Astrocyte of the cerebellum (primary cell): ENCODE results near the gene CFAP99.

Experiments
- DNase-seq: peaks from one replicate; pipeline ENCODE4 v3.0.0-alpha.2; 2011; ENCODE audit warnings: low read depth
- H3K4me3 ChIP-seq: 2 replicates; pipeline ENCODE4 v1.5.1; 2011; ENCODE audit warnings: mild to moderate bottlenecking, low read depth, low read length, moderate library complexity
- CTCF ChIP-seq: IDR thresholded peaks from 2 replicates; pipeline ENCODE4 v1.5.1; 2012; ENCODE audit warnings: low read length, low read depth, moderate library complexity, mild to moderate bottlenecking; ENCODE audit errors: missing control alignments
- in situ Hi-C: cut with HindIII; loops from 2 replicates; pipeline ENCODE4 v1.10.0; 2017; ENCODE audit warnings: low sequenced_read_pairs

Gene CFAP99

GRCh38 chr4:2451821-2452785 lies 33.3 kb downstream of the CFAP99 start:
- no peak for TF ChIP-seq CTCF
- no peak for DNase-seq
- H3K4me3 ChIP-seq = no peak overlapping the region
- in situ Hi-C loops = no loop called here

GRCh38 chr4:2457481-2458295 lies 38.9 kb downstream of the CFAP99 start:
- in situ Hi-C loops = no loop called here
- no peak for DNase-seq
- TF ChIP-seq CTCF = no peak
- H3K4me3 ChIP-seq = no peak overlapping the region

DNA sequence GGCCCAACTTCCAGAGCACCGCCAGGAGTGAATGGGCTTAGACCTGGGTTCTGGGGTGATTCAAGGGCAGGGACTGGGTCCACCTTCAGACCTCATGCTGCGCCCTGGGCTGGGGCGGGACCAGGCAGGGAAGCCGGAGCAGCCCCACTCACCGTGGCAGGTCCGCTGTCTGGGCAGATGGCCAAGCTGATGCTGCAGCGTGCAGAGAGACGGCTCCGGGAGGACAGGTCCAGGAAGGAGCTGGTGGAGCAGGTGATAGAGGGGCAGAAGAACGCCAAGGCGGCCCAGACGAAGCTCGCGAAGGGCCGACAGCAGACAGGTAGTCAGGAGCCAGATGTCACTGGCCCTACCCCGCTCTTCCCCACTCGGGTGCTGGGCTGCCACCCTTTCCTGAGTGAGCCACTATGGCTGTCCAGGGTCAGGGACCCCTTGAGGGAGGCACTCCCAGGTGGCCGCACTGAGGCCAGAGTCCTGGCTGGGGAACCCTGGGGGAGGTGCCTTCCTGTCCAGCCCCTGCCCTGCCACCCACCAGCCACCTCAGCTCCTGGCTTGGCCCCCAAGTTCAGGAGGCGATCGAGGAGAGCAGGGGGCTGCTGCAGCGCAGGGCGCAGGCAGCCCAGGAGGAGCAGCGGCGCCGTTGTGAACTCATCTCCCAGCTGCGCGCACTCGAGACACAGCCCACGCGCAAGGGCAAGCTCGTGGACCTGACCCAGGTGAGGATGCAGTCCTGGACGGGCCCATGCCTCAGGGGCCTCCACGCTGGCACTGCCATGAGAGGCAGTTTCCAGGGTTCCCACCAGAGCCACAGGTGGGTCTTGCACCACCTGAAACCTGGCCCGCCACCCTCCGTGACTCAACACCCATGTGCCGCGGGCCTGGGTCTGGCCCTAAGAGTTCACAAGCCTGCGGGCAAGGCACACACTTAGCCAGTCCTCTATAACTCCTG lies 40.1 kb downstream of the CFAP99 start:
- TF ChIP-seq CTCF = no peak
- no peak overlapping the region for H3K4me3 ChIP-seq
- in situ Hi-C loops = no loop called here
- DNase-seq = no peak

- DNase-seq = no peak
- no peak for TF ChIP-seq CTCF
- in situ Hi-C loops = no loop called here
- H3K4me3 ChIP-seq = no peak overlapping the region
Observed at GRCh38 chr4:2459589-2460349, 41.0 kb downstream of the CFAP99 start.

- no peak for DNase-seq
- in situ Hi-C loops = no loop called here
- H3K4me3 ChIP-seq = no peak overlapping the region
- no peak for TF ChIP-seq CTCF
Observed at GRCh38 chr4:2461246-2461960, 42.6 kb downstream of the CFAP99 start.
